Measurements from ENCODE around the gene RAMP2. TPM values are rescaled to one million over a fixed set of nuclear protein-coding genes. Genes with fewer than 3 reads are reported as not detected.

RAMP2 gene
- total RNA-seq, 4 donors from 2014 or later = 4.7 to 23.3 (median 11.8) TPM; not detected in 1

DNA sequence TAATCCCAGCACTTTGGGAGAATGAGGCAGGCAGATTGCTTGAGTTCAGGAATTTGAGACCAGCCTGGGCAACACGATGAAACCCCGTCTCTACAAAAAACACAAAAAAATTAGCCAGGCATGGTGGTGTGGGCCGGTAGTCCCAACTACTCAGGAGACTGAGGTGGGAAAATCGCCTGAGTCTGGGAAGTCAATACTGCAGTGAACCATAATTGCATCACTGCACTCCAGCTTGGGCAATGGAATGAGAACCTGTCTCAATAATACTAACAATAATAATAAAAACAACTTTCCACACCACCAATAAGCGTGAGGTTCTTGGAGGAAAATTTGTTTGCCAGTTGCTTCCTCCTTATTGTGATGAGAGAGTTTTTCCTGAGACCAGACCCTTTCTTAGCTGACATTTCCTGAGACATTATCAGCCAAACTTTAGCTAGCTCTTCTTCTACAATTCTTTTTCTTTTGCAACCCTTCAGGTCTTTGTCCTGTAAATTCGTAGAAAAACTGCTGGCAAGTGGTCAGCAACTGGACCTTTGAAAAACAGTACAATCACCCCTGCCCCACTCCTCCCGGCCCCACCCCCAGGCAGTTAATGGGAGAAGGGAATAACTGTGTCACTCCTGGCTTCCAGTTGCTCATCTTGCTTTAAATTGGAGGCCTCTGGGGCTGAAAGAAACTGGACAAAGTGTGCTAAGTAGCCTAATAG lies 12.7 kb upstream of the RAMP2 start:
- TF ChIP-seq, protein P1, sequence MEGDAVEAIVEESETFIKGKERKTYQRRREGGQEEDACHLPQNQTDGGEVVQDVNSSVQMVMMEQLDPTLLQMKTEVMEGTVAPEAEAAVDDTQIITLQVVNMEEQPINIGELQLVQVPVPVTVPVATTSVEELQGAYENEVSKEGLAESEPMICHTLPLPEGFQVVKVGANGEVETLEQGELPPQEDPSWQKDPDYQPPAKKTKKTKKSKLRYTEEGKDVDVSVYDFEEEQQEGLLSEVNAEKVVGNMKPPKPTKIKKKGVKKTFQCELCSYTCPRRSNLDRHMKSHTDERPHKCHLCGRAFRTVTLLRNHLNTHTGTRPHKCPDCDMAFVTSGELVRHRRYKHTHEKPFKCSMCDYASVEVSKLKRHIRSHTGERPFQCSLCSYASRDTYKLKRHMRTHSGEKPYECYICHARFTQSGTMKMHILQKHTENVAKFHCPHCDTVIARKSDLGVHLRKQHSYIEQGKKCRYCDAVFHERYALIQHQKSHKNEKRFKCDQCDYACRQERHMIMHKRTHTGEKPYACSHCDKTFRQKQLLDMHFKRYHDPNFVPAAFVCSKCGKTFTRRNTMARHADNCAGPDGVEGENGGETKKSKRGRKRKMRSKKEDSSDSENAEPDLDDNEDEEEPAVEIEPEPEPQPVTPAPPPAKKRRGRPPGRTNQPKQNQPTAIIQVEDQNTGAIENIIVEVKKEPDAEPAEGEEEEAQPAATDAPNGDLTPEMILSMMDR (IDR thresholded peaks at IDR 0.05) = no peak
- Histone ChIP-seq H3K9me3 (no peaks in the 10 kb centered on the region), H3K36me3 (no peaks in the 10 kb centered on the region), H3K4me1 (peaks cover 9 to 51% (median 32%) of the 10 kb centered on the region in 3 donors), H3K27ac (peak overlapping the region in 3 of 4 donors; percentile 17 to 74 (median 71)), H3K27me3 (no peaks in the 10 kb centered on the region), H3K4me3 (no peak overlapping the region)
- DNase-seq = no peak
- intact Hi-C loops (cut with DNase I) = no loop called here
- 65 to 68% methylated on average over 4 to 7 of the region's 7 CpGs for WGBS, 2 donors

DNA sequence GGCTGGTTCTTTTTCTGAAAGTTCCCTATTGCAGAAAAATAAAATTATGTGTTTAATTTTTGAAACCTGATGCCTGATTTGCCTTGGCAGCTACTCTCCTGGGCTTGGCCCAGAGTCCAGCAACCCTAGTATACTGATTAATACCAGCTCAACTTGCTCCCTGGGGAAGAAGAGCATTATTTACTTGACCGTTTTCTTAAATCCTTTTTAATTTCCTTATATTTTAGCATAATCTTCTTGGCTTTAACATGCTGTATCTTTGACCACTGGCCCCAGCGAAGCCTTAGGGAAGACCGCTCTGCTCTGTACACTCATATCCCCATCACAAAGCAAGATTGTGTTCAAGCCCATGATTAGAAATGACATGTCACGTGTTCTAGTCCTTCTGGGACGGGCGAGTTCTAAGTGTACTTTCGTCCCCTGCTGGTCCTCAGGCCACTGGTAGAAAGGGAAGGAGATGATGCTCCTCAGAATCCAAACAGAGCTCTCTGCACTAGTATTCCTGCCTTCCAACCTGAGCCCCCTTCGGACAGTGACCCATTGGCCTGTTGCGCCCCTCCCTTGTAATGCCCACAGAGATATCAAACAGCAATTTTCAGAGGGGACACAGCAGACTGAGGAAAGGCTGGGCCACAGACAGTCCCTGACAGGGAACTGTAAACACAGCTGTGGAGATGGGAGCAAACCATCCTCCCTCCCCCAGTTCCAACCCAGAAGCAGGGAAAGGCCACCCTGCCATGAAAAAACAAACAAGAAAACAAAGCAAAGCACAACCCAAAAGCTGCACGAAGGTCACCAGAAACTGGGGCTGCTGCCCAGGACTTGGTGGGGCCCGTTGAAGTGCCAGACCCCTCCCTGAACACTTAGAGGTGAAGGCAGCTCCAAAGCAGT lies 11.9 kb upstream of the RAMP2 start:
- Histone ChIP-seq H3K4me1 (peaks cover 4 to 43% (median 25%) of the 10 kb centered on the region in 3 donors), H3K36me3 (no peaks in the 10 kb centered on the region), H3K9me3 (no peaks in the 10 kb centered on the region), H3K27ac (peak overlapping the region; percentile 17 to 74 (median 50)), H3K4me3 (no peak overlapping the region), H3K27me3 (no peaks in the 10 kb centered on the region)
- intact Hi-C loops (cut with DNase I) = no loop called here
- WGBS, 2 donors = 69 to 81% methylated on average over 7 to 9 of the region's 11 CpGs
- no peak for DNase-seq
- TF ChIP-seq, protein P1 (IDR thresholded peaks at IDR 0.05) = no peak
- no peak for TF ChIP-seq POLR2A (IDR thresholded peaks at IDR 0.05)

DNA sequence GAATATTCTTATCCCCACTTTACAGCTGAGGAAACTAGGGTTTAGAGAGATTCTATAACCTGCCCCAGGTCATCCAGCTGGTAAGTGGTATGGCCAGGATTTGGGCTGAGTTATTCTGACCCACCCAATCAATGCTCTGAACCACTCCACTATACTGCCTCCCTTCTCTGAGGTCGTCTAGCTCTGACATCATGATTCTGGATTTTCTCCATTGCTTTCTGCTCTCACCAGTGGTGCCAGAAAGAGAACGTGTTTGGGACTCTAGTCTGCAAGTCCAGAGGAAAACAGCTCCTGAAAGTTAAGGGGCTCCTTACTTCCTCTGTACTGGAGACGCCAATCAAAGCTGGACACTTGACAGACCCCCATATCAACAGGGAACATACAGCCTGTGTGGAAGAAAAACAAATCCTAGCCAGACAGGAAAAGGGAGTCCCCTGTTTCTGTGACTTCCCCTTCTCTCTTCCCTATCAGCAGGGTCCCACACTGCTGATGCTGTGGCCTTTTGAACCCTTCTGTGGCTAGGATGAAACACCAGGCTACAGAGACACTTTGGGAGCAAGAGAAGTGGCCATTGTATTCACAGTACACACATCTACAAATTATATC lies 10.2 kb upstream of the RAMP2 start:
- Histone ChIP-seq H3K27ac (peak overlapping the region in 3 of 4 donors; percentile 17 to 74 (median 50)), H3K36me3 (no peaks in the 10 kb centered on the region), H3K27me3 (no peaks in the 10 kb centered on the region), H3K4me3 (no peak overlapping the region), H3K9me3 (no peaks in the 10 kb centered on the region), H3K4me1 (peaks cover 0 to 48% (median 20%) of the 10 kb centered on the region in 3 donors)
- WGBS, 2 donors = 27 to 39% methylated on average over 2 of the region's 3 CpGs
- no peak for TF ChIP-seq POLR2A (IDR thresholded peaks at IDR 0.05)
- TF ChIP-seq, protein P1 (IDR thresholded peaks at IDR 0.05) = no peak
- intact Hi-C loops (cut with DNase I) = no loop called here
- DNase-seq = no peak

DNA sequence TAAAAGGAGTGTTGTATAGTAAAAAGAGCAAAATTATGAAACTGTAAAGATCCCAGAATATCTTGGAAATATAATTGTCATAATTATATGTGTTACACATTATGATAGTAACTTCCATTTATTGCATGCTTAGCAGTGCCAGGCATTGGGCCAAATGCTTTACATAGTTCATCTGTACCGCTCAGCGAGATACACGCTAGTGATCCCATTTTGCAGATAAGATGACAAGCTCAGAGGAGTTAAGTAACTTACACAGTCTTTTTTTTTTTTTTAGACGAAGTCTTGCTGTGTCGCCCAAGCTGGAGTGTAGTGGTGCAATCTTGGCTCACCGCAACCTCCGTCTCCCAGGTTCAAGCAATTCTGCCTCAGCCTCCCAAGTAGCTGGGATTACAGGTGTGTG lies 9.4 kb upstream of the RAMP2 start:
- peaks cover 0 to 48% (median 20%) of the 10 kb centered on the region in 3 donors for H3K4me1 ChIP-seq
- WGBS, 2 donors = 73 to 77% methylated on average over 7 of the region's 7 CpGs
- no peak for DNase-seq
- H3K27me3 ChIP-seq = no peaks in the 10 kb centered on the region
- no peak overlapping the region for H3K4me3 ChIP-seq
- no peak overlapping the region for H3K27ac ChIP-seq
- H3K36me3 ChIP-seq = no peaks in the 10 kb centered on the region
- intact Hi-C loops (cut with DNase I) = no loop called here
- TF ChIP-seq, protein P1 (IDR thresholded peaks at IDR 0.05) = no peak
- TF ChIP-seq POLR2A (IDR thresholded peaks at IDR 0.05) = no peak
- H3K9me3 ChIP-seq = no peaks in the 10 kb centered on the region

All from esophagus squamous epithelium (tissue), 5 donors.